ENCODE measurements around the gene RBP2. TPM values are rescaled to one million over a fixed set of nuclear protein-coding genes. Genes with fewer than 3 reads are reported as not detected.

The RBP2 gene
- total RNA-seq, 2 experiments from 2014 or later, result not detected

- no peak for DNase-seq (ENCODE audit: low spot score)
- Histone ChIP-seq H3K9me3 (ENCODE audit: low read length) (no peaks in the 10 kb centered on the region), H3K9me2 (ENCODE audit: insufficient read depth, low read length) (no peaks in the 10 kb centered on the region), H3K4me3 (ENCODE audit: low read depth, low read length, poor library complexity, severe bottlenecking) (no peak overlapping the region), H4K20me1 (ENCODE audit: insufficient read depth, low read length) (no peaks in the 10 kb centered on the region), H3K27ac (ENCODE audit: low read depth, low read length, poor library complexity, severe bottlenecking) (no peak overlapping the region), H3K4me2 (ENCODE audit: low read length) (no peak overlapping the region), H2AFZ (ENCODE audit: low read length) (no peak overlapping the region), H3K36me3 (ENCODE audit: insufficient read depth, low read length) (no peaks in the 10 kb centered on the region), H3K79me2 (ENCODE audit: insufficient read depth, low read depth, low read length) (no peaks in the 10 kb centered on the region), H3K4me1 (ENCODE audit: insufficient read depth, low read length, poor library complexity, severe bottlenecking) (no peaks in the 10 kb centered on the region)
- no TSS peak for BruUV-seq (replicated peaks)
- TF ChIP-seq CTCF (conservative IDR thresholded peaks at IDR 0.05; ENCODE audit: low read length) (no peak), EZH2phosphoT487 (IDR thresholded peaks at IDR 0.05; ENCODE audit: borderline replicate concordance, low read depth, low read length) (no peak)
- intact Hi-C loops (cut with micrococcal nuclease; ENCODE audit: unreplicated experiment), result no loop called here
- POLR2A ChIA-PET, result no interaction called here
- CTCF ChIA-PET (ENCODE audit: unreplicated experiment), result no interaction called here
These were observed 38.4 kb upstream of the RBP2 start for GRCh38 chr3:139514741-139515140.

- no peak for DNase-seq (ENCODE audit: low spot score)
- no peak overlapping the region for H3K27ac ChIP-seq (ENCODE audit: low read depth, low read length, poor library complexity, severe bottlenecking)
- no peaks in the 10 kb centered on the region for H3K36me3 ChIP-seq (ENCODE audit: insufficient read depth, low read length)
- no peaks in the 10 kb centered on the region for H4K20me1 ChIP-seq (ENCODE audit: insufficient read depth, low read length)
- no peak overlapping the region for H3K4me2 ChIP-seq (ENCODE audit: low read length)
- no peak overlapping the region for H3K4me3 ChIP-seq (ENCODE audit: low read depth, low read length, poor library complexity, severe bottlenecking)
- no peak overlapping the region for H2AFZ ChIP-seq (ENCODE audit: low read length)
- H3K79me2 ChIP-seq (ENCODE audit: insufficient read depth, low read depth, low read length), result no peaks in the 10 kb centered on the region
- ChIA-PET POLR2A (interaction anchor here (0.6 kb wide), 1 partner anchor 16 kb away, joined by 4 read pairs; no protein-coding TSS in a partner anchor), CTCF (ENCODE audit: unreplicated experiment) (no interaction called here)
- H3K9me2 ChIP-seq (ENCODE audit: insufficient read depth, low read length), result no peaks in the 10 kb centered on the region
- intact Hi-C loops (cut with micrococcal nuclease; ENCODE audit: unreplicated experiment), result no loop called here
- TF ChIP-seq EZH2phosphoT487 (IDR thresholded peaks at IDR 0.05; ENCODE audit: borderline replicate concordance, low read depth, low read length) (no peak), CTCF (conservative IDR thresholded peaks at IDR 0.05; ENCODE audit: low read length) (no peak)
- no peaks in the 10 kb centered on the region for H3K4me1 ChIP-seq (ENCODE audit: insufficient read depth, low read length, poor library complexity, severe bottlenecking)
- H3K9me3 ChIP-seq (ENCODE audit: low read length), result no peaks in the 10 kb centered on the region
- no TSS peak for BruUV-seq (replicated peaks)
These were observed 33.3 kb upstream of the RBP2 start for GRCh38 chr3:139509631-139510030.

GRCh38 chr3:139506766-139507165 is 30.4 kb upstream of the RBP2 start:
- no peaks in the 10 kb centered on the region for H3K79me2 ChIP-seq (ENCODE audit: insufficient read depth, low read depth, low read length)
- ChIA-PET POLR2A (no interaction called here), CTCF (ENCODE audit: unreplicated experiment) (no interaction called here)
- intact Hi-C loops (cut with micrococcal nuclease; ENCODE audit: unreplicated experiment), result no loop called here
- BruUV-seq (replicated peaks), result no TSS peak
- no peak for DNase-seq (ENCODE audit: low spot score)
- H3K36me3 ChIP-seq (ENCODE audit: insufficient read depth, low read length), result no peaks in the 10 kb centered on the region
- no peak overlapping the region for H3K27ac ChIP-seq (ENCODE audit: low read depth, low read length, poor library complexity, severe bottlenecking)
- H3K9me3 ChIP-seq (ENCODE audit: low read length), result no peaks in the 10 kb centered on the region
- no peaks in the 10 kb centered on the region for H3K4me1 ChIP-seq (ENCODE audit: insufficient read depth, low read length, poor library complexity, severe bottlenecking)
- TF ChIP-seq EZH2phosphoT487 (IDR thresholded peaks at IDR 0.05; ENCODE audit: borderline replicate concordance, low read depth, low read length) (no peak), CTCF (conservative IDR thresholded peaks at IDR 0.05; ENCODE audit: low read length) (no peak)
- no peaks in the 10 kb centered on the region for H4K20me1 ChIP-seq (ENCODE audit: insufficient read depth, low read length)
- H3K9me2 ChIP-seq (ENCODE audit: insufficient read depth, low read length), result no peaks in the 10 kb centered on the region
- H3K4me2 ChIP-seq (ENCODE audit: low read length), result no peak overlapping the region
- H2AFZ ChIP-seq (ENCODE audit: low read length), result no peak overlapping the region
- H3K4me3 ChIP-seq (ENCODE audit: low read depth, low read length, poor library complexity, severe bottlenecking), result no peak overlapping the region

All from OCI-LY7 (cell line).